ENCODE results near the gene SMTNL1. TPM values are rescaled to one million over a fixed set of nuclear protein-coding genes. Genes with fewer than 3 reads are reported as not detected.
A peak's percentile ranks its signal among the peaks of the same experiment; 100 is the strongest.

The SMTNL1 gene
- total and polyA plus RNA-seq, 9 of the 15 experiments (the other 6 are each of a cell fraction or from before 2014, with no cell fraction given), result not detected

DNA sequence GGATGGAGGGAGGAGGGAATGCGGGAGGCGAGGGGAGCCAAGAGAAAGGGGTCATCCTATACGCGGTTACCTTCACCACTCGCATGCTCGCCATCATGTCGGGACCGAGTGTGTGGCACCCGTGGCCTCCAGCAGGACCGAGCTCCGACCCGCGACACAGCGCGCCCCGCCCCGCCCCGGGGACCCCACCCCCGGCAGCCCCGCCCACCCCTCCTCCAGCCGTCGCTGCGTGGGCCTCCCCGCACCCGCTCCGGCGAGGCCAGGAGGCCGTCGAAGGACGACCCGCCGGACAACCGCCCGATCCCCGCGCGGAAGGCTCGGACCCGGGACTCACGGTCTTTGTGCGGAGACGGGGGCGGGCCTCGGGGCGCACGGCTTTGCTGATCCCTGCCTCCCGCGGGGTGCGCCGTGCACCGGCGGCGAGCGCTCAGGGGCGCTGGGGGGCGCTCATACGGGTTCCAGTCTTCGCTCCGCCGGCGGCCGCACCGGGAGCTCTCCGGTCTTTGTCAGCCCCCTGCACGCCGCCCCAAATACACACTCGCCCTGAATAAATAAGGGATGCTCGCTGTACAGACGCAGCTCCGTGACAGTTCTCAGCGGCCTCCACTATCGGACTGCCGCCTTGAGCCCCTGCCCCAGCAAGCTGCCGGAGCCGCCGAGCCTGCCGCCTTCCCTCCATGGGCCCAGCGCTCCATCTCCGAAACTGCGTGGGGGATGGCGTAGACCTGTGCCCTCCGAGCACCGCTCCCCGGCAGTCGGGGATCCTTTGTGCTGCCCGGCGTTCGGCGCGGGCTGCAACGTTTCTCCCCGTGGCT is 30.3 kb downstream of the SMTNL1 start, which contains the start of gene UBE2L6 (continued):
- TF ChIP-seq, protein P1, sequence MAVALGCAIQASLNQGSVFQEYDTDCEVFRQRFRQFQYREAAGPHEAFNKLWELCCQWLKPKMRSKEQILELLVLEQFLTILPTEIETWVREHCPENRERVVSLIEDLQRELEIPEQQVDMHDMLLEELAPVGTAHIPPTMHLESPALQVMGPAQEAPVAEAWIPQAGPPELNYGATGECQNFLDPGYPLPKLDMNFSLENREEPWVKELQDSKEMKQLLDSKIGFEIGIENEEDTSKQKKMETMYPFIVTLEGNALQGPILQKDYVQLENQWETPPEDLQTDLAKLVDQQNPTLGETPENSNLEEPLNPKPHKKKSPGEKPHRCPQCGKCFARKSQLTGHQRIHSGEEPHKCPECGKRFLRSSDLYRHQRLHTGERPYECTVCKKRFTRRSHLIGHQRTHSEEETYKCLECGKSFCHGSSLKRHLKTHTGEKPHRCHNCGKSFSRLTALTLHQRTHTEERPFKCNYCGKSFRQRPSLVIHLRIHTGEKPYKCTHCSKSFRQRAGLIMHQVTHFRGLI (CRISPR knock-in tag; IDR thresholded peaks at IDR 0.05), result no peak
- TF ChIP-seq YBX1 (IDR thresholded peaks at IDR 0.05) (no peak), RBM34 (IDR thresholded peaks at IDR 0.05; ENCODE audit: borderline replicate concordance, insufficient read depth, low read length) (no peak), ZNF12 (CRISPR knock-in tag; IDR thresholded peaks at IDR 0.05) (no peak), GABPB2 (CRISPR knock-in tag; conservative IDR thresholded peaks at IDR 0.05) (no peak), KDM5B (IDR thresholded peaks at IDR 0.05; ENCODE audit: insufficient replicate concordance, low read depth, low read length) (peak; percentile 25), PURB (CRISPR knock-in tag; IDR thresholded peaks at IDR 0.05; ENCODE audit: low read depth) (no peak), SIN3B (IDR thresholded peaks at IDR 0.05; ENCODE audit: low read depth) (no peak), RAD51 (IDR thresholded peaks at IDR 0.05; ENCODE audit: borderline replicate concordance, low read depth) (no peak), CBFA2T3 (IDR thresholded peaks at IDR 0.05) (no peak), KAT2B (IDR thresholded peaks at IDR 0.05; ENCODE audit: low read depth, low read length) (no peak), ZFP36 (IDR thresholded peaks at IDR 0.05; ENCODE audit: low read depth, low read length, partially characterized antibody) (no peak), CBFA2T2 (conservative IDR thresholded peaks at IDR 0.05) (no peak)
- TF ChIP-seq, protein P2, sequence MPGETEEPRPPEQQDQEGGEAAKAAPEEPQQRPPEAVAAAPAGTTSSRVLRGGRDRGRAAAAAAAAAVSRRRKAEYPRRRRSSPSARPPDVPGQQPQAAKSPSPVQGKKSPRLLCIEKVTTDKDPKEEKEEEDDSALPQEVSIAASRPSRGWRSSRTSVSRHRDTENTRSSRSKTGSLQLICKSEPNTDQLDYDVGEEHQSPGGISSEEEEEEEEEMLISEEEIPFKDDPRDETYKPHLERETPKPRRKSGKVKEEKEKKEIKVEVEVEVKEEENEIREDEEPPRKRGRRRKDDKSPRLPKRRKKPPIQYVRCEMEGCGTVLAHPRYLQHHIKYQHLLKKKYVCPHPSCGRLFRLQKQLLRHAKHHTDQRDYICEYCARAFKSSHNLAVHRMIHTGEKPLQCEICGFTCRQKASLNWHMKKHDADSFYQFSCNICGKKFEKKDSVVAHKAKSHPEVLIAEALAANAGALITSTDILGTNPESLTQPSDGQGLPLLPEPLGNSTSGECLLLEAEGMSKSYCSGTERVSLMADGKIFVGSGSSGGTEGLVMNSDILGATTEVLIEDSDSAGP (CRISPR knock-in tag; IDR thresholded peaks at IDR 0.05), result peak; percentile 52; the same call in 1 of the 2 replicates
- TF ChIP-seq, protein P3, sequence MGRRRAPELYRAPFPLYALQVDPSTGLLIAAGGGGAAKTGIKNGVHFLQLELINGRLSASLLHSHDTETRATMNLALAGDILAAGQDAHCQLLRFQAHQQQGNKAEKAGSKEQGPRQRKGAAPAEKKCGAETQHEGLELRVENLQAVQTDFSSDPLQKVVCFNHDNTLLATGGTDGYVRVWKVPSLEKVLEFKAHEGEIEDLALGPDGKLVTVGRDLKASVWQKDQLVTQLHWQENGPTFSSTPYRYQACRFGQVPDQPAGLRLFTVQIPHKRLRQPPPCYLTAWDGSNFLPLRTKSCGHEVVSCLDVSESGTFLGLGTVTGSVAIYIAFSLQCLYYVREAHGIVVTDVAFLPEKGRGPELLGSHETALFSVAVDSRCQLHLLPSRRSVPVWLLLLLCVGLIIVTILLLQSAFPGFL (CRISPR knock-in tag; IDR thresholded peaks at IDR 0.05), result no peak
- TF ChIP-seq, protein P4, sequence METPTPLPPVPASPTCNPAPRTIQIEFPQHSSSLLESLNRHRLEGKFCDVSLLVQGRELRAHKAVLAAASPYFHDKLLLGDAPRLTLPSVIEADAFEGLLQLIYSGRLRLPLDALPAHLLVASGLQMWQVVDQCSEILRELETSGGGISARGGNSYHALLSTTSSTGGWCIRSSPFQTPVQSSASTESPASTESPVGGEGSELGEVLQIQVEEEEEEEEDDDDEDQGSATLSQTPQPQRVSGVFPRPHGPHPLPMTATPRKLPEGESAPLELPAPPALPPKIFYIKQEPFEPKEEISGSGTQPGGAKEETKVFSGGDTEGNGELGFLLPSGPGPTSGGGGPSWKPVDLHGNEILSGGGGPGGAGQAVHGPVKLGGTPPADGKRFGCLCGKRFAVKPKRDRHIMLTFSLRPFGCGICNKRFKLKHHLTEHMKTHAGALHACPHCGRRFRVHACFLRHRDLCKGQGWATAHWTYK (CRISPR knock-in tag; IDR thresholded peaks at IDR 0.05), result peak; percentile 71; the same call in 1 of the 2 replicates
- TF ChIP-seq, protein P5, sequence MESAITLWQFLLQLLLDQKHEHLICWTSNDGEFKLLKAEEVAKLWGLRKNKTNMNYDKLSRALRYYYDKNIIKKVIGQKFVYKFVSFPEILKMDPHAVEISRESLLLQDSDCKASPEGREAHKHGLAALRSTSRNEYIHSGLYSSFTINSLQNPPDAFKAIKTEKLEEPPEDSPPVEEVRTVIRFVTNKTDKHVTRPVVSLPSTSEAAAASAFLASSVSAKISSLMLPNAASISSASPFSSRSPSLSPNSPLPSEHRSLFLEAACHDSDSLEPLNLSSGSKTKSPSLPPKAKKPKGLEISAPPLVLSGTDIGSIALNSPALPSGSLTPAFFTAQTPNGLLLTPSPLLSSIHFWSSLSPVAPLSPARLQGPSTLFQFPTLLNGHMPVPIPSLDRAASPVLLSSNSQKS (CRISPR knock-in tag; IDR thresholded peaks at IDR 0.05), result no peak

Measured in K562 (cell line).